Ishikawa (cell line): ENCODE results near the gene ANKRD40CL.

Experiments used
- CEBPB ChIP-seq: IDR thresholded peaks from 2 replicates; pipeline ENCODE4 v1.6.1; 2012
- CREB1 ChIP-seq: IDR thresholded peaks from 2 replicates; pipeline ENCODE4 v1.6.1; 2012; ENCODE audit warnings: low read depth
- EGR1 ChIP-seq: IDR thresholded peaks from 2 replicates; pipeline ENCODE4 v1.6.1; 2012
- EP300 ChIP-seq: IDR thresholded peaks from 2 replicates; pipeline ENCODE4 v1.6.1; 2012; ENCODE audit warnings: borderline replicate concordance
- FOXM1 ChIP-seq: IDR thresholded peaks from 2 replicates; pipeline ENCODE4 v1.6.1; 2012; ENCODE audit warnings: low read depth, borderline replicate concordance
- MAX ChIP-seq: IDR thresholded peaks from 2 replicates; pipeline ENCODE4 v1.6.1; 2012
- NFIC ChIP-seq: IDR thresholded peaks from 2 replicates; pipeline ENCODE4 v1.6.1; 2012
- RAD21 ChIP-seq: IDR thresholded peaks from 2 replicates; pipeline ENCODE4 v1.6.1; 2012; ENCODE audit warnings: low read depth
- REST ChIP-seq: IDR thresholded peaks from 2 replicates; pipeline ENCODE4 v1.6.1; 2012; ENCODE audit warnings: low read depth, mild to moderate bottlenecking
- TAF1 ChIP-seq: IDR thresholded peaks from 2 replicates; pipeline ENCODE4 v1.6.1; 2012; ENCODE audit warnings: low read depth, mild to moderate bottlenecking
- TCF12 ChIP-seq: IDR thresholded peaks from 2 replicates; pipeline ENCODE4 v1.6.1; 2012; ENCODE audit warnings: low read depth
- TEAD4 ChIP-seq: IDR thresholded peaks from 2 replicates; pipeline ENCODE4 v1.6.1; 2012
- USF1 ChIP-seq: IDR thresholded peaks from 2 replicates; pipeline ENCODE4 v1.6.1; 2012
- YY1 ChIP-seq: IDR thresholded peaks from 2 replicates; pipeline ENCODE4 v1.6.1; 2012; ENCODE audit warnings: low read depth
- ZBTB7A ChIP-seq: IDR thresholded peaks from 2 replicates; pipeline ENCODE4 v1.6.1; 2012; ENCODE audit warnings: low read depth

The ANKRD40CL gene

GRCh38 chr17:50779747-50780353 is 12.5 kb upstream of the ANKRD40CL start:
- TF ChIP-seq MAX: no peak
- no peak for TF ChIP-seq CREB1
- no peak for TF ChIP-seq NFIC
- no peak for TF ChIP-seq EGR1

GRCh38 chr17:50778988-50779387 is 11.7 kb upstream of the ANKRD40CL start:
- no peak for TF ChIP-seq NFIC

GRCh38 chr17:50778471-50778870 is 11.2 kb upstream of the ANKRD40CL start:
- TF ChIP-seq MAX (no peak), EGR1 (no peak), REST (no peak), RAD21 (no peak), YY1 (no peak), EP300 (no peak), FOXM1 (no peak)

- TF ChIP-seq EP300: no peak
- no peak for TF ChIP-seq RAD21
- TF ChIP-seq CEBPB: no peak
- TF ChIP-seq MAX: no peak
- TF ChIP-seq CREB1: no peak
- TF ChIP-seq NFIC: no peak
- no peak for TF ChIP-seq FOXM1
Observed at GRCh38 chr17:50775926-50776325, 8.6 kb upstream of the ANKRD40CL start.

- TF ChIP-seq RAD21 (no peak), TCF12 (no peak), USF1 (no peak), FOXM1 (no peak), REST (no peak), EP300 (no peak), YY1 (no peak), TAF1 (no peak)
Observed at GRCh38 chr17:50774225-50774803, 7.0 kb upstream of the ANKRD40CL start.

- no peak for TF ChIP-seq TCF12
- no peak for TF ChIP-seq TAF1
- TF ChIP-seq RAD21: no peak
- no peak for TF ChIP-seq MAX
- TF ChIP-seq YY1: no peak
- no peak for TF ChIP-seq CREB1
- TF ChIP-seq NFIC: no peak
- no peak for TF ChIP-seq EGR1
- no peak for TF ChIP-seq TEAD4
- no peak for TF ChIP-seq ZBTB7A
- TF ChIP-seq USF1: no peak
- TF ChIP-seq FOXM1: no peak
- no peak for TF ChIP-seq EP300
- TF ChIP-seq REST: no peak
- TF ChIP-seq CEBPB: no peak
Observed at GRCh38 chr17:50771991-50772785, 4.9 kb upstream of the ANKRD40CL start.
